Astrocyte (in vitro differentiated cells and primary cell): ENCODE measurements around the gene RALGAPA2.

Experiments
- CTCF ChIP-seq: IDR thresholded peaks from 2 replicates; pipeline ENCODE4 v1.5.1; 2011; ENCODE audit warnings: low read depth, mild to moderate bottlenecking, inconsistent platforms, low read length, moderate library complexity; ENCODE audit not compliant: insufficient read depth
- EZH2 ChIP-seq: IDR thresholded peaks from 2 replicates; pipeline ENCODE4 v1.6.1; 2012; ENCODE audit warnings: mild to moderate bottlenecking, low read length, inconsistent platforms; ENCODE audit not compliant: insufficient read depth

GRCh38 chr20:20663841-20664240 is 48.6 kb downstream of the RALGAPA2 start:
- no peak for TF ChIP-seq CTCF
- TF ChIP-seq EZH2: no peak
